ENCODE results near the gene OR5P2. TPM values are rescaled to one million over a fixed set of nuclear protein-coding genes. Genes with fewer than 3 reads are reported as not detected.

Gene OR5P2
- total RNA-seq, 1 experiment from 2014 or later, result not detected

Other genes with a start within 250 kb of the OR5P2 start
- 33.3 and 34.8 TPM in 2 replicates for gene CYB5R2, start 123.4 kb downstream of the OR5P2 start, total RNA-seq (2014; rRNA removed; shearing (Covaris generic))
- gene OVCH2, start 90.5 kb downstream of the OR5P2 start, total RNA-seq (2014; rRNA removed; shearing (Covaris generic)), result not detected in 2 replicates
- gene OR5P3, start 33.9 kb upstream of the OR5P2 start, total RNA-seq (2014; rRNA removed; shearing (Covaris generic)), result not detected in 2 replicates
- gene OR10A6, start 134.3 kb upstream of the OR5P2 start, total RNA-seq (2014; rRNA removed; shearing (Covaris generic)), result not detected in 2 replicates
- not detected in 2 replicates for gene OR10A3, start 144.8 kb upstream of the OR5P2 start, total RNA-seq (2014; rRNA removed; shearing (Covaris generic))
- not detected in 2 replicates for gene NLRP10, start 168.5 kb upstream of the OR5P2 start, total RNA-seq (2014; rRNA removed; shearing (Covaris generic))
- gene EIF3F, start 190.4 kb upstream of the OR5P2 start, total RNA-seq (2014; rRNA removed; shearing (Covaris generic)), result 307 and 378 TPM in 2 replicates